Uterus (tissue), 2 donors: ENCODE data around the gene P3H2.

Experiments
- POLR2A ChIP-seq, 2 donors: fragments of 450-650 bp; IDR thresholded peaks; one replicate each; pipeline ENCODE4 v1.6.1; 2016; ENCODE audit warnings: antibody characterized with exemption in 2 of 2, mild to moderate bottlenecking in 1 of 2, moderate library complexity in 1 of 2
- TF ChIP-seq, protein P1 (sequence below), 4 experiments: fragments of 200-600 bp in 2 of 4; fragments of 450-650 bp in 2 of 4; sonication (generic) in 2 of 4; IDR thresholded peaks; one replicate each; pipeline ENCODE4 v1.5.1; 2016 to 2019; ENCODE audit warnings: antibody characterized with exemption in 4 of 4, mild to moderate bottlenecking in 2 of 4, moderate library complexity in 1 of 4

DNA sequence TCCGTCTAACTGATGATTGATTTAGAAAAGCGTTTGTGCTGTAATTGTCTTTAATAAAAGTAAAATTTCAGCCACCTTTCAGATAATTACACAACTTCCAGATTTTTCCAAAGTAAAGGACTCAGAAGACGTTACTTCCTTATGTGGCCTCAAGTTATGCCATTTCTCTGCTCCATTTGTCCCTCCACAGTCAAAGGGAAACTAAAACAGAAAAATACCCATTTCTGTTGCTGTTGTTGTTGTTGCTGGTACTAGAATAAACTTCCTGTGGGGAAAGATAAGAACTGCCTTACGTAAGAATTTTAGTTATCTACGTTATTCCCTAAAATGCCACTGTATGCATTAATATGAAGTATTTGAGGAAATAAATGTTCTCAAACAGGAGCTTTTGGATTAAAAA lies 153.9 kb downstream of the P3H2 start:
- TF ChIP-seq, protein P1, sequence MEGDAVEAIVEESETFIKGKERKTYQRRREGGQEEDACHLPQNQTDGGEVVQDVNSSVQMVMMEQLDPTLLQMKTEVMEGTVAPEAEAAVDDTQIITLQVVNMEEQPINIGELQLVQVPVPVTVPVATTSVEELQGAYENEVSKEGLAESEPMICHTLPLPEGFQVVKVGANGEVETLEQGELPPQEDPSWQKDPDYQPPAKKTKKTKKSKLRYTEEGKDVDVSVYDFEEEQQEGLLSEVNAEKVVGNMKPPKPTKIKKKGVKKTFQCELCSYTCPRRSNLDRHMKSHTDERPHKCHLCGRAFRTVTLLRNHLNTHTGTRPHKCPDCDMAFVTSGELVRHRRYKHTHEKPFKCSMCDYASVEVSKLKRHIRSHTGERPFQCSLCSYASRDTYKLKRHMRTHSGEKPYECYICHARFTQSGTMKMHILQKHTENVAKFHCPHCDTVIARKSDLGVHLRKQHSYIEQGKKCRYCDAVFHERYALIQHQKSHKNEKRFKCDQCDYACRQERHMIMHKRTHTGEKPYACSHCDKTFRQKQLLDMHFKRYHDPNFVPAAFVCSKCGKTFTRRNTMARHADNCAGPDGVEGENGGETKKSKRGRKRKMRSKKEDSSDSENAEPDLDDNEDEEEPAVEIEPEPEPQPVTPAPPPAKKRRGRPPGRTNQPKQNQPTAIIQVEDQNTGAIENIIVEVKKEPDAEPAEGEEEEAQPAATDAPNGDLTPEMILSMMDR (IDR thresholded peaks at IDR 0.05) = no peak
- no peak for TF ChIP-seq POLR2A (IDR thresholded peaks at IDR 0.05)
